CD4-positive, alpha-beta T cell (primary cell): Measurements from ENCODE around the gene UCK1. TPM values are rescaled to one million over a fixed set of nuclear protein-coding genes. Genes with fewer than 3 reads are reported as not detected.
A peak's percentile ranks its signal among the peaks of the same experiment; 100 is the strongest.

Source experiments
- ATAC-seq: fragments of 200-7000 bp; cut with Tn5 transposase; one replicate; pipeline ENCODE4 v1.10.0; 2022; ENCODE audit warnings: mild to moderate bottlenecking; ENCODE audit not compliant: poor library complexity
- CTCF ChIA-PET: fragments of 350-600 bp; sonication (Branson Sonifier 250); formaldehyde crosslinking; loops from one replicate; lab custom pipeline; 2021; ENCODE audit warnings: antibody characterized with exemption, inconsistent platforms; lab: Charles Lee
- POLR2A ChIA-PET: fragments of 350-600 bp; sonication (Branson Sonifier 250); formaldehyde crosslinking; loops from one replicate; lab custom pipeline; 2021; ENCODE audit warnings: antibody characterized with exemption, inconsistent platforms; lab: Charles Lee
- DNase-seq, 14 experiments: peaks; one replicate each; pipeline ENCODE4 v3.0.0-alpha.2; 2013 to 2020; ENCODE audit warnings: mixed read lengths in 2 of 14
- H3K27ac ChIP-seq, 2 donors: one replicate each; pipeline versions ENCODE4 v1.5.1 to v1.7.0; 2013; ENCODE audit warnings: low read length in 2 of 2, low read depth in 1 of 2, mild to moderate bottlenecking in 1 of 2
- H3K27me3 ChIP-seq, 2 experiments: 1 replicate in 1 of 2; 2 replicates in 1 of 2; pipeline versions ENCODE4 v1.6.1 to v1.7.0; 2013; ENCODE audit warnings: low read length in 2 of 2, control low read depth in 1 of 2, mild to moderate bottlenecking in 1 of 2, moderate library complexity in 1 of 2; ENCODE audit not compliant: insufficient read depth in 2 of 2, control insufficient read depth in 1 of 2
- H3K36me3 ChIP-seq: one replicate; pipeline ENCODE4 v1.6.1; 2013; ENCODE audit warnings: low read length, control low read depth; ENCODE audit not compliant: insufficient read depth
- H3K4me1 ChIP-seq: one replicate; pipeline ENCODE4 v1.6.1; 2013; ENCODE audit warnings: low read length, control low read depth; ENCODE audit not compliant: insufficient read depth
- H3K4me3 ChIP-seq: one replicate; pipeline ENCODE4 v1.5.1; 2013; ENCODE audit warnings: mild to moderate bottlenecking, low read length, moderate library complexity
- H3K9me3 ChIP-seq, 2 experiments: 1 replicate in 1 of 2; 2 replicates in 1 of 2; pipeline versions ENCODE4 v1.6.1 to v1.7.0; 2013; ENCODE audit warnings: low read length in 2 of 2, mild to moderate bottlenecking in 2 of 2, control low read depth in 1 of 2, moderate library complexity in 1 of 2; ENCODE audit not compliant: control insufficient read depth in 1 of 2, insufficient read depth in 1 of 2
- H3K27ac Mint-ChIP-seq: one replicate; pipeline ENCODE4 v1.8.0; 2020; ENCODE audit warnings: mixed read lengths
- H3K27me3 Mint-ChIP-seq: one replicate; pipeline ENCODE4 v1.8.0; 2021; ENCODE audit warnings: mixed read lengths
- H3K36me3 Mint-ChIP-seq: one replicate; pipeline ENCODE4 v1.8.0; 2021; ENCODE audit warnings: low read depth, mixed read lengths
- H3K4me1 Mint-ChIP-seq: one replicate; pipeline ENCODE4 v1.8.0; 2021; ENCODE audit warnings: low read depth, mixed read lengths
- H3K4me3 Mint-ChIP-seq: one replicate; pipeline ENCODE4 v1.8.0; 2020; ENCODE audit warnings: mild to moderate bottlenecking, mixed read lengths
- H3K9me3 Mint-ChIP-seq: one replicate; pipeline ENCODE4 v1.8.0; 2020; ENCODE audit warnings: mixed read lengths
- CTCF ChIP-seq: fragments of 200-600 bp; IDR thresholded peaks from one replicate; pipeline ENCODE4 v1.8.0; 2022; ENCODE audit warnings: antibody characterized with exemption, mild to moderate bottlenecking
- intact Hi-C, 2 experiments: fragments of 100-400 bp; cut with DNase I in 1 of 2; cut with micrococcal nuclease in 1 of 2; formaldehyde crosslinking; loops; one replicate each; pipeline versions ENCODE4 v1.15.1 to v1.9.0; 2023 to 2025; cut with DNase I, micrococcal nuclease
- polyA plus RNA-seq, 2 donors: library from polyadenylated mRNA; unstranded; fragments of 120-200 nt; gene quantifications; one replicate each; pipeline ENCODE4 v1.2.1, GENCODE V29; 2013
- total RNA-seq, 174 experiments: library from RNA in 2 of 174; stranded (reverse) in 2 of 174; gene quantifications; one replicate each; pipeline ENCODE4 v1.2.3 and lab custom pipeline; 2021 to 2026

UCK1 gene
- 10 to 100 TPM; 22.1 to 22.5 TPM for total RNA-seq
- polyA plus RNA-seq (2013, experiment 1 of 2), result 20.0 TPM
- 22.1 TPM for polyA plus RNA-seq (2013, experiment 2 of 2)
- total RNA-seq (lab: John Stamatoyannopoulos, UW), result 13.2 to 38.4 (median 27.0) reads per million in 172 experiments

- peaks cover 44% of the 10 kb centered on the region for H3K4me1 ChIP-seq
- peaks cover 20% of the 10 kb centered on the region for H3K36me3 Mint-ChIP-seq
- intact Hi-C loops, result loop anchor here in 1 of 2 experiments (1.0 to 10.0 kb wide), 4 partner anchors 28 to 554 kb away; partner anchors contain the start of gene NUP214
- peak within 1 kb of the TSS; percentile 85 for H3K4me3 Mint-ChIP-seq
- H3K9me3 ChIP-seq, result no peaks in the 10 kb centered on the region
- ATAC-seq, result peak; percentile 91
- DNase-seq, result peak; percentile 57 to 93 (median 72)
- no peak within 1 kb of the TSS for H3K27ac Mint-ChIP-seq
- H3K4me1 Mint-ChIP-seq, result peaks cover 42% of the 10 kb centered on the region
- TF ChIP-seq CTCF, result no peak
- peak within 1 kb of the TSS; percentile 13 to 44 for H3K27ac ChIP-seq
- POLR2A ChIA-PET, result interaction anchor here (0.6 to 1.0 kb wide), 3 partner anchors 8 to 54 kb away, joined by 3 to 4 read pairs (median 4); no protein-coding TSS in a partner anchor
- peak within 1 kb of the TSS; percentile 72 for H3K4me3 ChIP-seq
- no peaks in the 10 kb centered on the region for H3K27me3 Mint-ChIP-seq
- CTCF ChIA-PET, result no interaction called here
- peaks cover 36% of the 10 kb centered on the region for H3K36me3 ChIP-seq
- no peaks in the 10 kb centered on the region for H3K9me3 Mint-ChIP-seq
- H3K27me3 ChIP-seq, result no peaks in the 10 kb centered on the region
Measured at GRCh38 chr9:131530920-131531832, at the start of gene UCK1. TSS of gene UCK1 (minus strand) at chr9:131531263. CDS start at chr9:131531174, 89 bp downstream.

- intact Hi-C loops, result no loop called here
- Mint-ChIP-seq H3K4me3 (no peak overlapping the region), H3K4me1 (peaks cover 37% of the 10 kb centered on the region), H3K36me3 (peaks cover 73% of the 10 kb centered on the region), H3K27ac (peak overlapping the region; percentile 36), H3K9me3 (no peaks in the 10 kb centered on the region), H3K27me3 (no peaks in the 10 kb centered on the region)
- CTCF ChIA-PET, result no interaction called here
- H3K4me1 ChIP-seq, result peaks cover 60% of the 10 kb centered on the region
- no peak overlapping the region for H3K4me3 ChIP-seq
- TF ChIP-seq CTCF, result no peak
- ATAC-seq (no peak), DNase-seq (no peak)
- H3K27ac ChIP-seq, result no peak overlapping the region
- POLR2A ChIA-PET, result no interaction called here
- H3K36me3 ChIP-seq, result peaks cover 73% of the 10 kb centered on the region
- H3K27me3 ChIP-seq, result no peaks in the 10 kb centered on the region
- H3K9me3 ChIP-seq, result no peaks in the 10 kb centered on the region
Measured at GRCh38 chr9:131580358-131580757, 49.3 kb upstream of the UCK1 start.

- Mint-ChIP-seq H3K4me1 (peaks cover 31% of the 10 kb centered on the region), H3K27ac (peak overlapping the region; percentile 94), H3K4me3 (no peak overlapping the region), H3K9me3 (no peaks in the 10 kb centered on the region), H3K27me3 (no peaks in the 10 kb centered on the region), H3K36me3 (peaks cover 68% of the 10 kb centered on the region)
- DNase-seq, result no peak
- H3K4me1 ChIP-seq, result peaks cover 55% of the 10 kb centered on the region
- H3K27ac ChIP-seq, result peak overlapping the region; percentile 62 to 72
- no peak for ATAC-seq
- no peaks in the 10 kb centered on the region for H3K27me3 ChIP-seq
- ChIA-PET POLR2A (interaction anchor here (0.9 kb wide), 1 partner anchor 164 kb away, joined by 3 read pairs; no protein-coding TSS in a partner anchor), CTCF (interaction anchor here (1.1 to 1.4 kb wide), 2 partner anchors 12 to 230 kb away, joined by 3 read pairs; no protein-coding TSS in a partner anchor)
- H3K9me3 ChIP-seq, result no peaks in the 10 kb centered on the region
- H3K36me3 ChIP-seq, result peaks cover 72% of the 10 kb centered on the region
- H3K4me3 ChIP-seq, result no peak overlapping the region
- intact Hi-C loops, result no loop called here
- TF ChIP-seq CTCF, result no peak
Measured at GRCh38 chr9:131579789-131580211, 48.7 kb upstream of the UCK1 start.
